SK-N-SH treated with all-trans-retinoic acid at 6 μM for 48 hours (cell line): ENCODE results near the gene NACAD.

Experiments
- ARNTL ChIP-seq: fragments of 450-650 bp; formaldehyde crosslinking; IDR thresholded peaks from 2 replicates; pipeline ENCODE4 v1.5.0; 2020; ENCODE audit warnings: low read depth, mild to moderate bottlenecking, moderate library complexity, borderline replicate concordance
- BACH2 ChIP-seq: fragments of 250-450 bp; sonication (Bioruptor Pico); IDR thresholded peaks from 2 replicates; pipeline ENCODE4 v1.9.0; 2021; ENCODE audit warnings: mild to moderate bottlenecking, borderline replicate concordance
- CREB5 ChIP-seq: fragments of 250-450 bp; sonication (Bioruptor Pico); IDR thresholded peaks from 2 replicates; pipeline ENCODE4 v1.5.1; 2020; ENCODE audit warnings: low read depth, mild to moderate bottlenecking, moderate library complexity
- GLIS3 ChIP-seq: fragments of 250-450 bp; sonication (Bioruptor Pico); IDR thresholded peaks from 2 replicates; pipeline ENCODE4 v1.5.0; 2020; ENCODE audit warnings: mild to moderate bottlenecking, moderate library complexity
- ISL1 ChIP-seq: fragments of 250-450 bp; sonication (Bioruptor Pico); IDR thresholded peaks from 2 replicates; pipeline ENCODE4 v2.1.2; 2022; ENCODE audit warnings: mild to moderate bottlenecking, moderate library complexity
- OSR1 ChIP-seq: fragments of 250-450 bp; sonication (Bioruptor Pico); IDR thresholded peaks from 2 replicates; pipeline ENCODE4 v1.8.0; 2022; ENCODE audit warnings: moderate library complexity, mild to moderate bottlenecking, inconsistent platforms
- PPARA ChIP-seq: fragments of 250-450 bp; sonication (Bioruptor Pico); IDR thresholded peaks from 2 replicates; pipeline ENCODE4 v1.5.0; 2020; ENCODE audit warnings: mild to moderate bottlenecking, borderline replicate concordance
- RARB ChIP-seq: fragments of 250-450 bp; sonication (Bioruptor Pico); IDR thresholded peaks from 2 replicates; pipeline ENCODE4 v1.8.0; 2021; ENCODE audit warnings: mild to moderate bottlenecking, moderate library complexity
- SNAI2 ChIP-seq: fragments of 250-450 bp; sonication (Bioruptor Pico); IDR thresholded peaks from 2 replicates; pipeline ENCODE4 v1.5.0; 2020; ENCODE audit warnings: mild to moderate bottlenecking, moderate library complexity
- ZFP3 ChIP-seq: fragments of 250-450 bp; sonication (Bioruptor Pico); IDR thresholded peaks from 2 replicates; pipeline ENCODE4 v1.5.0; 2020; ENCODE audit warnings: mild to moderate bottlenecking, moderate library complexity
- ZFP30 ChIP-seq: fragments of 450-650 bp; formaldehyde crosslinking; IDR thresholded peaks from 2 replicates; pipeline ENCODE4 v1.5.0; 2022; ENCODE audit warnings: mild to moderate bottlenecking, moderate library complexity
- ZNF70 ChIP-seq: fragments of 450-650 bp; formaldehyde crosslinking; IDR thresholded peaks from 2 replicates; pipeline ENCODE4 v1.5.0; 2020; ENCODE audit warnings: mild to moderate bottlenecking, moderate library complexity
- TF ChIP-seq, protein P1 (sequence below): fragments of 250-450 bp; sonication (Bioruptor Pico); IDR thresholded peaks from 2 replicates; pipeline ENCODE4 v1.8.0; 2020; ENCODE audit warnings: mild to moderate bottlenecking, moderate library complexity, borderline replicate concordance
- TF ChIP-seq, protein P2 (sequence below): fragments of 250-450 bp; sonication (Bioruptor Pico); IDR thresholded peaks from 2 replicates; pipeline ENCODE4 v1.5.1; 2021; ENCODE audit warnings: mild to moderate bottlenecking, moderate library complexity

DNA sequence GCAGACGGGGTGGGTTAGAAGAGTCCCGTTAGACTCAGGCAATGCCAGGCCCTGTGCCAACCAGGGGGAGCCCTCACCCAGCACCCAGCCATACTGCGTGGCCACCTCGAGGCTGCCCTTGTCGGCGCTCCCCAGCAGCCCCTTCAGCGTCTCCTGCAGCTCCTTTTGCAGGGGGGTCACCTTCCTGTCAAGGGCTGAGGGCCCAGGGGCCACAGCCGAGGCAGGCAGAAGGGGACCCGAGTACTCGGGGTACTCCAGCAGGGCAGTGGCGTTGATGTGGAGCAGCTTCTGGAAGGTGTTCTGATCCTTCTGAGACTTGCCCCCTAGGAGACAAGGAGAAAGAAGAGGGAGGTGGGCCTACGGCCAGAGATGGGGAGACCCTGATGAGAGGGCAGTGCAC is 13.0 kb upstream of the NACAD start:
- TF ChIP-seq, protein P1, sequence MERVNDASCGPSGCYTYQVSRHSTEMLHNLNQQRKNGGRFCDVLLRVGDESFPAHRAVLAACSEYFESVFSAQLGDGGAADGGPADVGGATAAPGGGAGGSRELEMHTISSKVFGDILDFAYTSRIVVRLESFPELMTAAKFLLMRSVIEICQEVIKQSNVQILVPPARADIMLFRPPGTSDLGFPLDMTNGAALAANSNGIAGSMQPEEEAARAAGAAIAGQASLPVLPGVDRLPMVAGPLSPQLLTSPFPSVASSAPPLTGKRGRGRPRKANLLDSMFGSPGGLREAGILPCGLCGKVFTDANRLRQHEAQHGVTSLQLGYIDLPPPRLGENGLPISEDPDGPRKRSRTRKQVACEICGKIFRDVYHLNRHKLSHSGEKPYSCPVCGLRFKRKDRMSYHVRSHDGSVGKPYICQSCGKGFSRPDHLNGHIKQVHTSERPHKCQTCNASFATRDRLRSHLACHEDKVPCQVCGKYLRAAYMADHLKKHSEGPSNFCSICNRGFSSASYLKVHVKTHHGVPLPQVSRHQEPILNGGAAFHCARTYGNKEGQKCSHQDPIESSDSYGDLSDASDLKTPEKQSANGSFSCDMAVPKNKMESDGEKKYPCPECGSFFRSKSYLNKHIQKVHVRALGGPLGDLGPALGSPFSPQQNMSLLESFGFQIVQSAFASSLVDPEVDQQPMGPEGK (CRISPR knock-in tag), result no peak
- no peak for TF ChIP-seq ISL1 (CRISPR knock-in tag)
- TF ChIP-seq GLIS3 (CRISPR knock-in tag), result no peak
- no peak for TF ChIP-seq ZFP30 (CRISPR knock-in tag)
- TF ChIP-seq CREB5 (CRISPR knock-in tag), result no peak
- TF ChIP-seq PPARA, result no peak
- no peak for TF ChIP-seq ARNTL (CRISPR knock-in tag)
- no peak for TF ChIP-seq ZNF70 (CRISPR knock-in tag)
- no peak for TF ChIP-seq BACH2
- TF ChIP-seq RARB (CRISPR knock-in tag), result no peak
- TF ChIP-seq OSR1 (CRISPR knock-in tag), result no peak
- no peak for TF ChIP-seq ZFP3 (CRISPR knock-in tag)
- TF ChIP-seq SNAI2 (CRISPR knock-in tag), result no peak
- TF ChIP-seq, protein P2, sequence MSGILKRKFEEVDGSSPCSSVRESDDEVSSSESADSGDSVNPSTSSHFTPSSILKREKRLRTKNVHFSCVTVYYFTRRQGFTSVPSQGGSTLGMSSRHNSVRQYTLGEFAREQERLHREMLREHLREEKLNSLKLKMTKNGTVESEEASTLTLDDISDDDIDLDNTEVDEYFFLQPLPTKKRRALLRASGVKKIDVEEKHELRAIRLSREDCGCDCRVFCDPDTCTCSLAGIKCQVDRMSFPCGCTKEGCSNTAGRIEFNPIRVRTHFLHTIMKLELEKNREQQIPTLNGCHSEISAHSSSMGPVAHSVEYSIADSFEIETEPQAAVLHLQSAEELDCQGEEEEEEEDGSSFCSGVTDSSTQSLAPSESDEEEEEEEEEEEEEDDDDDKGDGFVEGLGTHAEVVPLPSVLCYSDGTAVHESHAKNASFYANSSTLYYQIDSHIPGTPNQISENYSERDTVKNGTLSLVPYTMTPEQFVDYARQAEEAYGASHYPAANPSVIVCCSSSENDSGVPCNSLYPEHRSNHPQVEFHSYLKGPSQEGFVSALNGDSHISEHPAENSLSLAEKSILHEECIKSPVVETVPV, result no peak
